Spleen (tissue), 11 donors: ENCODE measurements around the gene IFITM10. TPM values are rescaled to one million over a fixed set of nuclear protein-coding genes. Genes with fewer than 3 reads are reported as not detected.

Source experiments
- DNase-seq: peaks from one replicate; pipeline ENCODE4 v3.0.0-alpha.2; 2020
- H3K27ac ChIP-seq, 8 donors: fragments of 200-600 bp; sonication (generic) in 7 of 8; 1 replicate in 4 of 8; 2 replicates in 4 of 8; pipeline versions ENCODE4 v1.5.0 to v1.8.0; 2016 to 2021; ENCODE audit warnings: inconsistent platforms in 4 of 8, mild to moderate bottlenecking in 4 of 8, moderate library complexity in 1 of 8
- H3K27me3 ChIP-seq, 7 donors: fragments of 200-600 bp; sonication (generic) in 6 of 7; replicated peaks in 1 of 7; 1 replicate in 4 of 7; 2 replicates in 3 of 7; pipeline versions ENCODE4 v1.5.0 to v1.8.0; 2016 to 2021; ENCODE audit warnings: inconsistent platforms in 3 of 7, mild to moderate bottlenecking in 1 of 7
- H3K36me3 ChIP-seq, 6 donors: fragments of 200-600 bp; sonication (generic) in 5 of 6; 1 replicate in 4 of 6; 2 replicates in 2 of 6; pipeline versions ENCODE4 v1.5.0 to v1.8.0; 2016 to 2021; ENCODE audit warnings: inconsistent platforms in 2 of 6
- H3K4me1 ChIP-seq, 6 donors: fragments of 200-600 bp; sonication (generic) in 5 of 6; 1 replicate in 3 of 6; 2 replicates in 3 of 6; pipeline versions ENCODE4 v1.5.0 to v1.8.0; 2016 to 2021; ENCODE audit warnings: inconsistent platforms in 3 of 6
- H3K4me3 ChIP-seq, 8 donors: fragments of 200-600 bp; sonication (generic) in 7 of 8; 1 replicate in 4 of 8; 2 replicates in 4 of 8; pipeline versions ENCODE4 v1.5.0 to v1.8.0; 2016 to 2021; ENCODE audit warnings: inconsistent platforms in 4 of 8, mild to moderate bottlenecking in 4 of 8, moderate library complexity in 2 of 8
- H3K9me3 ChIP-seq, 8 donors: fragments of 200-600 bp; sonication (generic) in 7 of 8; 1 replicate in 4 of 8; 2 replicates in 4 of 8; pipeline versions ENCODE4 v1.5.0 to v1.8.0; 2016 to 2021; ENCODE audit warnings: inconsistent platforms in 4 of 8
- POLR2A ChIP-seq, 3 donors: fragments of 450-650 bp; IDR thresholded peaks; one replicate each; pipeline ENCODE4 v1.5.1; 2017; ENCODE audit warnings: antibody characterized with exemption in 3 of 3, mild to moderate bottlenecking in 1 of 3
- POLR2AphosphoS5 ChIP-seq, 3 donors: sonication (generic); formaldehyde crosslinking; IDR thresholded peaks; one replicate each; pipeline ENCODE4 v1.5.1; 2017; ENCODE audit warnings: antibody characterized with exemption in 3 of 3
- WGBS, 5 donors: extraction: QIAGEN DNeasy Blood & Tissue Kit in 3 of 5; methylation state at CpG; one replicate each; pipeline versions ENCODE4 v1.1.5 to v1.1.7; 2013 to 2018; 5-methylcytosine and 5-hydroxymethylcytosine counted together
- intact Hi-C: fragments of 100-400 bp; cut with DNase I; formaldehyde crosslinking; loops from one replicate; pipeline ENCODE4 v1.15.0; 2023; ENCODE audit warnings: low total_unique reads
- polyA plus RNA-seq, 3 donors: library from polyadenylated mRNA; stranded (reverse); fragments of 200-250 nt; gene quantifications; one replicate each; pipeline ENCODE4 v1.2.1, GENCODE V29; 2013
- total RNA-seq, 7 donors: library from RNA; depleted of rRNA in 3 of 7; stranded (reverse); fragments of >200 nt in 3 of 7; fragmentation: NEBNext Ultra II Directional in 4 of 7; extraction: Animal tissue kit (Norgen Biotek cat#: 25700) in 4 of 7; gene quantifications; one replicate each; pipeline versions ENCODE4 v1.1.0 to v1.2.1, GENCODE V29; 2016 to 2021
- TF ChIP-seq, protein P1 (sequence below), 11 experiments: fragments of 200-600 bp in 7 of 11; fragments of 450-650 bp in 4 of 11; sonication (generic) in 4 of 11; IDR thresholded peaks in 8 of 11; conservative IDR thresholded peaks in 3 of 11; 1 replicate in 7 of 11; 2 replicates in 4 of 11; pipeline versions ENCODE4 v1.4.0 to v1.8.0; 2016 to 2021; ENCODE audit warnings: antibody characterized with exemption in 11 of 11, inconsistent platforms in 4 of 11, mild to moderate bottlenecking in 1 of 11
- donor health status: healthy with polysubstance abuse.
- donor health status: DM: no; HTN: no; CAD: no; lungs with moderate emphysema.
- donor health status: DM: no; HTN: no; CAD: no.
- donor health status: Bipolar disorder and iron deficiency.
- donor health status: healthy.
- donor health status: DM: no; HTN: no; CAD: no.
- donor health status: DM: yes; HTN: yes; CAD: no.

The IFITM10 gene
- total and polyA plus RNA-seq, 10 donors = 0.80 to 41.6 (median 7.3) TPM

DNA sequence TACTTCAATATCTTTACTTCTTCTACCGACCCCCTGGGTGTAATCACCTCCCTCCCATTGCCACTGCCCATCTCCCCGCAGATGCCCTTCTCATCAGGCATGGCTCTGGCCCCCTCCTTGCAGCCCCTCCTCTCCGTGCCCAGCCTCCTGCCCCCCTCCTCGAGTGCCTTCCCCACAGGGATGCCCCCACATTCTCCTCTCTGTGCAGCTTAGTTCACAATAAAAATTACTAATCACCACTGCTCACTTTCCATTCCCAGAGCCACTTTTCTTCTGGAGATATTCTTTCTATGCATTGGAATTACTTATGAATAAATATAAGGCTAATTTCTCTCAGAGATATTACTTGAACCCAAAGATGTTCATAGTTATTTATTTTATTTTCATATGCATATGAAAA lies 22.1 kb downstream of the IFITM10 start:
- Histone ChIP-seq H3K36me3 (no peaks in the 10 kb centered on the region), H3K27ac (no peak overlapping the region), H3K4me1 (peaks cover 0 to 25% (median 11%) of the 10 kb centered on the region in 6 donors), H3K4me3 (no peak overlapping the region), H3K27me3 (peaks cover 0 to 51% (median 2%) of the 10 kb centered on the region in 7 donors), H3K9me3 (no peaks in the 10 kb centered on the region)
- 54 to 82% (median 71%) methylated on average over 4 of the region's 4 CpGs for WGBS, 5 donors
- intact Hi-C loops = no loop called here
- TF ChIP-seq POLR2A (IDR thresholded peaks at IDR 0.05) (no peak), POLR2AphosphoS5 (IDR thresholded peaks at IDR 0.05) (no peak)
- TF ChIP-seq, protein P1, sequence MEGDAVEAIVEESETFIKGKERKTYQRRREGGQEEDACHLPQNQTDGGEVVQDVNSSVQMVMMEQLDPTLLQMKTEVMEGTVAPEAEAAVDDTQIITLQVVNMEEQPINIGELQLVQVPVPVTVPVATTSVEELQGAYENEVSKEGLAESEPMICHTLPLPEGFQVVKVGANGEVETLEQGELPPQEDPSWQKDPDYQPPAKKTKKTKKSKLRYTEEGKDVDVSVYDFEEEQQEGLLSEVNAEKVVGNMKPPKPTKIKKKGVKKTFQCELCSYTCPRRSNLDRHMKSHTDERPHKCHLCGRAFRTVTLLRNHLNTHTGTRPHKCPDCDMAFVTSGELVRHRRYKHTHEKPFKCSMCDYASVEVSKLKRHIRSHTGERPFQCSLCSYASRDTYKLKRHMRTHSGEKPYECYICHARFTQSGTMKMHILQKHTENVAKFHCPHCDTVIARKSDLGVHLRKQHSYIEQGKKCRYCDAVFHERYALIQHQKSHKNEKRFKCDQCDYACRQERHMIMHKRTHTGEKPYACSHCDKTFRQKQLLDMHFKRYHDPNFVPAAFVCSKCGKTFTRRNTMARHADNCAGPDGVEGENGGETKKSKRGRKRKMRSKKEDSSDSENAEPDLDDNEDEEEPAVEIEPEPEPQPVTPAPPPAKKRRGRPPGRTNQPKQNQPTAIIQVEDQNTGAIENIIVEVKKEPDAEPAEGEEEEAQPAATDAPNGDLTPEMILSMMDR (IDR thresholded peaks at IDR 0.05 in 8 of 11, conservative IDR thresholded peaks at IDR 0.05 in 3 of 11) = no peak
- DNase-seq = no peak

DNA sequence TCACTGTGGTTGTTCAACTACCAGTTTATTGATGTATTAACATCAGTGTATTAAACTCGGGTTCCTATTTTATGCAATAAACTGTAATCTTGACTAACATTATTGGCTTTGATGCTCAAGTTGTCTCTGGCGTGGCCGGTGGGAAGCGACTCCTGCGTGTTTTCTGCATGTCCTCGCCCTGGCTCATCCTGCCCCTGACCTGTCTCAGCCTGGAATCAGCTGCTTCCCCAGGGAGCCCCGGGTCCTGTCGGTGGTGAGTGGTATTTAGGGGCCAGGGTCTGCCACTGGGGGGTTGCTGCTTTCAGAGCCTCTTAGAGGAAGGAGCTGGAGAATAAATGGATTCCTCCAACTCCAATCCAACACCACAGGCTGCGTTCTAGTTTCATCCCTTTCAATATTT lies 22.5 kb downstream of the IFITM10 start:
- Histone ChIP-seq H3K4me3 (no peak overlapping the region), H3K36me3 (no peaks in the 10 kb centered on the region), H3K4me1 (peaks cover 0 to 25% (median 11%) of the 10 kb centered on the region in 6 donors), H3K9me3 (no peaks in the 10 kb centered on the region), H3K27ac (no peak overlapping the region), H3K27me3 (peaks cover 0 to 46% (median 0%) of the 10 kb centered on the region in 7 donors)
- peak; percentile 66 for DNase-seq
- WGBS, 5 donors = 75 to 83% (median 78%) methylated on average over 9 of the region's 9 CpGs
- no peak for TF ChIP-seq POLR2AphosphoS5 (IDR thresholded peaks at IDR 0.05)
- TF ChIP-seq, protein P1 (IDR thresholded peaks at IDR 0.05 in 8 of 11, conservative IDR thresholded peaks at IDR 0.05 in 3 of 11) = no peak
- no peak for TF ChIP-seq POLR2A (IDR thresholded peaks at IDR 0.05)
- intact Hi-C loops = no loop called here

DNA sequence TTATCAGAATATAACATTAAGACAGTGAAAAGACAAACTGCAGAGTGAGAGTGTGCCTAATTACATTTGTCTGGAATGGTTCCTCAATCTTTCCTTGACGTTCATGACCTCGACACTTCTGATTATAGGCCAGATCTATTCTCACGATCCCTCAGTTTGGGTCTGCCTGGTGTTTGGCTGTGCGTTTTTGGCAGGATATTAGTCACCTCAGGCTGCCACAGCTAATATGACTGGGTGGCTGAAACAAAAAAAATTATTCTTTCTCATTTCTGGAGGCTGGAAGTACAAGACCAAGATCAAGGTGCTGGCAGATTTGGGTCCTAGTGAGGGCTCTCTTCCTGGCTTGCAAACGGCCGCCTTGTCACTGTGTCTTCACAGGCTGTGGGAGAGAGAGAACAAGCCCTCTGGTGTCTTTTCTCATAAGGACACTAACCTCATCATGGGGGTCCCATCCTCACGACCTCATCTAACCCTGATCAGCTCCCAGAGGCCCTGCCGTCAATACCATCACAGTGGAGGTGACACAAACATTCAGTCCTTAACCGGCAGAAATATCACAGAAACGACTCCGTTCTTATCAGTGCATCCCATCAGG lies 23.2 kb downstream of the IFITM10 start:
- Histone ChIP-seq H3K36me3 (no peaks in the 10 kb centered on the region), H3K9me3 (no peaks in the 10 kb centered on the region), H3K27ac (no peak overlapping the region), H3K4me3 (no peak overlapping the region), H3K4me1 (peaks cover 0 to 25% (median 11%) of the 10 kb centered on the region in 6 donors), H3K27me3 (peaks cover 0 to 39% (median 0%) of the 10 kb centered on the region in 7 donors)
- WGBS, 5 donors = 67 to 76% (median 68%) methylated on average over 11 of the region's 11 CpGs
- no peak for TF ChIP-seq POLR2A (IDR thresholded peaks at IDR 0.05)
- no peak for TF ChIP-seq POLR2AphosphoS5 (IDR thresholded peaks at IDR 0.05)
- TF ChIP-seq, protein P1 (IDR thresholded peaks at IDR 0.05 in 8 of 11, conservative IDR thresholded peaks at IDR 0.05 in 3 of 11) = no peak
- intact Hi-C loops = no loop called here
- DNase-seq = no peak

DNA sequence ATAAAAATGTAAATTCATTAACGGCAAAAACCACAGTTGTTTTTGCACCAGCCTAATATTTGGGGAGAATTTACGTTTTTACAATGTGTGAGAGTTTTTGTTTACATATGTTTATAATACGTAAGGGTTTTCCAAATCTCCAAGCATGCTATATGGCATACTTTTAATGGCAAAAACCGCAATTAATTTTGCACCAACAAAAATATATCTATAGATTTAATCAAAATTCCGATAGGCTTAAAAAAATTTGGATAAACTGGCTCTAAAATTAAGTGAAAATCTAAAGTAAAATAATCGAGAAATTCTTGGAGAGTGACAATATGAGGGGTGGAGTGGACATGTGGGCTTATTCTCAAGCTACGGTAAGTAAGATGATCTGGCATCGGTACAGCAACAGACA lies 30.6 kb downstream of the IFITM10 start:
- Histone ChIP-seq H3K27ac (no peak overlapping the region), H3K4me3 (no peak overlapping the region), H3K36me3 (no peaks in the 10 kb centered on the region), H3K9me3 (no peaks in the 10 kb centered on the region), H3K4me1 (peaks cover 0 to 4% (median 0%) of the 10 kb centered on the region in 6 donors), H3K27me3 (peaks cover 0 to 17% (median 0%) of the 10 kb centered on the region in 7 donors)
- no peak for TF ChIP-seq POLR2A (IDR thresholded peaks at IDR 0.05)
- TF ChIP-seq POLR2AphosphoS5 (IDR thresholded peaks at IDR 0.05) = no peak
- TF ChIP-seq, protein P1 (IDR thresholded peaks at IDR 0.05 in 8 of 11, conservative IDR thresholded peaks at IDR 0.05 in 3 of 11) = no peak
- WGBS, 5 donors = 80 to 94% (median 89%) methylated on average over 8 of the region's 8 CpGs
- no peak for DNase-seq
- intact Hi-C loops = no loop called here
